ENCODE data around the gene MYMK. TPM values are rescaled to one million over a fixed set of nuclear protein-coding genes. Genes with fewer than 3 reads are reported as not detected.

MYMK gene
- total and polyA plus RNA-seq, 2 of the 13 experiments (the other 11 are each of a cell fraction or from before 2014, with no cell fraction given), result not detected

GRCh38 chr9:133551446-133551845 is 26.7 kb upstream of the MYMK start:
- no peak overlapping the region for H3K9ac ChIP-seq (ENCODE audit: insufficient read depth, low read depth, low read length)
- intact Hi-C loops (cut with micrococcal nuclease; ENCODE audit: unreplicated experiment), result no loop called here
- H2AFZ ChIP-seq (ENCODE audit: low read length), result no peak overlapping the region
- no peak overlapping the region for H3K4me3 ChIP-seq (replicated peaks in 1 of 3; ENCODE audit: insufficient read depth in 1 of 3, low read depth in 2 of 3, low read length in 3 of 3)
- ChIA-PET CTCF (ENCODE audit: low intra/inter-chr PET ratio, low total read pairs) (no interaction called here), POLR2A (no interaction called here)
- no peak for ATAC-seq
- no peaks in the 10 kb centered on the region for H4K20me1 ChIP-seq (ENCODE audit: insufficient read depth, low read length)
- peaks cover 0 to 2% of the 10 kb centered on the region in 2 experiments; a peak in 2 of 5 replicates for H3K27me3 ChIP-seq (ENCODE audit: control insufficient read depth in 1 of 2, insufficient read depth in 2 of 2, low read length in 2 of 2)
- 0 out of 2 replicates have a peak, but pooled peaks cover 4% of the 10 kb centered on the region for H3K4me1 ChIP-seq (ENCODE audit: insufficient read depth, low read length)
- no peaks in the 10 kb centered on the region for H3K79me2 ChIP-seq (ENCODE audit: insufficient read depth, low read length)
- H3K9me3 ChIP-seq (ENCODE audit: low read length), result no peaks in the 10 kb centered on the region
- H3K4me2 ChIP-seq (ENCODE audit: low read depth, low read length), result no peak overlapping the region
- H3K36me3 ChIP-seq (replicated peaks in 1 of 2; ENCODE audit: control insufficient read depth in 1 of 2, insufficient read depth in 2 of 2, low read length in 2 of 2), result peaks cover 0 to 1% of the 10 kb centered on the region in 2 experiments; a peak in 1 of 5 replicates
- WGBS (ENCODE audit: low lambda C conversion rate), result 80% methylated on average over 7 of the region's 7 CpGs
- in situ Hi-C loops (cut with HindIII; ENCODE audit: extremely low pct_ligation_motif_present, low pct_unique_long_range_greater_than_20kb), result no loop called here
- no peak overlapping the region for H3K27ac ChIP-seq (ENCODE audit: extremely low read length, insufficient read depth, low read length)
- TF ChIP-seq MEIS1 (CRISPR knock-in tag; IDR thresholded peaks at IDR 0.05; ENCODE audit: borderline replicate concordance) (no peak), MBD4 (IDR thresholded peaks at IDR 0.05; ENCODE audit: borderline replicate concordance, low read length) (no peak), MED8 (CRISPR knock-in tag; IDR thresholded peaks at IDR 0.05; ENCODE audit: insufficient replicate concordance) (no peak), TBX2 (CRISPR knock-in tag; IDR thresholded peaks at IDR 0.05; ENCODE audit: borderline replicate concordance) (no peak), DNMT3B (CRISPR knock-in tag; conservative IDR thresholded peaks at IDR 0.05) (no peak), ZSCAN30 (CRISPR knock-in tag; IDR thresholded peaks at IDR 0.05) (no peak), MYC (CRISPR knock-in tag; IDR thresholded peaks at IDR 0.05; ENCODE audit: borderline replicate concordance) (no peak), ZNF546 (CRISPR knock-in tag; conservative IDR thresholded peaks at IDR 0.05) (no peak), ZFP36L2 (CRISPR knock-in tag; IDR thresholded peaks at IDR 0.05) (no peak), HNRNPK (IDR thresholded peaks at IDR 0.05; ENCODE audit: low read depth, low read length, poor library complexity, severe bottlenecking) (no peak), RFX1 (IDR thresholded peaks at IDR 0.05) (no peak), ZNF557 (CRISPR knock-in tag; IDR thresholded peaks at IDR 0.05) (no peak), ZNF589 (CRISPR knock-in tag; conservative IDR thresholded peaks at IDR 0.05) (no peak), PLSCR1 (CRISPR knock-in tag; IDR thresholded peaks at IDR 0.05; ENCODE audit: borderline replicate concordance) (no peak)
- BruUV-seq (replicated peaks), result no TSS peak
- no peak for FAIRE-seq
- DNase-seq (ENCODE audit: low spot score), result no peak
